Activated gamma-delta T cell (primary cell): ENCODE measurements around the gene STEAP4.

Source experiments
- DNase-seq: peaks from one replicate; lab custom pipeline; 2025; lab: John Stamatoyannopoulos, UW
- total RNA-seq, 2 donors: gene quantifications; one replicate each; lab custom pipeline; 2026; lab: John Stamatoyannopoulos, UW

Gene STEAP4
- total RNA-seq = 0 to 0.04 reads per million in 2 donors

DNA sequence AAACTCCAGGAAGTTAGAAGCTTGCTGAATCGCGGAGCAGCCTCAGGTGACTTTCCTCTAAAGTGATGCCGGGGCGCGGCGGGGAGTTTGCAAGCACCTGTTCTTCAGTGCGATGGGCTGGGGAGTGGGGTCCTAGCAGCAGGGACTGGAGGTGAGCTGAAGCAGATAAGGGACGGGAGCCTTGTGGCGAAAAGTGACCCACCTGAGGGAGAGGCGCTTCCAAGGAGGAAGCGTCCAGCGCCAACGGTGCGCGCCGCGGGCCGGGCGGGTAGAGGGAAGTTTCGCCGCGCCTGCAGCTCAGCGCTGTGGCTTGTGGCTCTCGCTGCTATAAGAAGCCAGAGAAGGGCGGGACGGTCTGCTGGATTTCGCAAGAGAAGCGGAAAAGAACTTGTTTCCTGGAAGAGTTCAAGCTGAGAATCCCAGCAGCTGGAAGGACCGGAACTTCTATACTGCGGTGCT, at the start of gene STEAP4:
TSS of gene STEAP4 (minus strand) at position 305 of the 459 bp plus-strand sequence. CDS start 22,625 bp downstream, outside the sequence.
- DNase-seq = no peak

DNA sequence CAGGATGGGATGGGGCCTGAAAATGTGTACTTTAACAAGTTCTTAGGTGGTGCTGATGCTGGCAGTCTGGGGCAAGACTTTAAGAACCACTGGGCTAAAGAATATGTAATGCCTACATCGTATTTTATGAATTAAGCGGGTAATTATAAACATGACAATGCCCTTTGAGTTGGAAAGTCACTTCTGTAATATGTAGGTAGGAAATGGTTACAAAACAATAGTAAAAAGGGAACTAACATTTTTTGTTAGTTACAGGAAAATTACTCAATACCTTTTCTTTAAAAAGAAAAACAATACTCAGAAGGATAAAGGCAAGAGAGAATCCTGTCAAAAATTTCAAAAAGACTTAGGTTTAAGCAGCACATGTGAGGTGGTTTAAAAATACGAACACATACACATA, 48.3 kb upstream of the STEAP4 start:
- DNase-seq = no peak

DNA sequence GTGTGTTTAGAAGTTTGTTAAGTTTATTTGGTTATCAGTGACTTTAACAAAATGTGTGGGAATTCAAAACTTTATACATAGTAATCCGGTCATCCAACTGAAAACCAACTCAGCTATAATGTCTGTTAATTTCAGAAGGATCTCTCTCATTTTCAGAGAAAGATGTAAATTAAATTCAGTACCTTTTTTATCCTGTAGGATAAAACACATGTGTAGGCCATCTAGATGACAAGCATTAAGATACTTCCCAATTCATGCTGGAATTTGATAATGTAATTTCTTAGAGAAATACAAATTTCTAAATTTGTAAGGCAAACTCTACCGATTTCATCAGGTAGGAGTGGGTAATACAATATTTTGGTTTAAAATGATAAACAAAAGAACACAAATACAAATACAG, 43.4 kb upstream of the STEAP4 start:
- no peak for DNase-seq

DNA sequence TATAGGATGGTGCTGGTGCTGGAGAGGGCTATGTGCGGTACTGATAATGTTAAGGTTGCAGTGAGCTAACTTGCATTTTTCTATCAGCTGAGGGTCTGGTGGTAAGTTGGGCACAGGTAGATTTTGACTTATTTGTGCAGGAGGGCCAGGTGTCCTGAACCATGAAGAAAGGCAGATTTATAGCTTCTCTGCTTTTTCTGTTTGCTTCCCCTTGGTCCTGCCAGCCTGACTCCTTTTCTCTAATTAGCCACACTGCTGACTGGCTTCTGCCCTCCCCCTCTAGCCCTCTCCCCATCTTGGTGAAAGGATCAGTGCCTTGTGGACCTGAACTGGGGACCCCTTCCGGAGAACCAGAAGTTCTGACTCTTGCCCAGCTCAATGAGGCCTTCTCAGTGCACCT, 40.8 kb upstream of the STEAP4 start:
- no peak for DNase-seq

DNA sequence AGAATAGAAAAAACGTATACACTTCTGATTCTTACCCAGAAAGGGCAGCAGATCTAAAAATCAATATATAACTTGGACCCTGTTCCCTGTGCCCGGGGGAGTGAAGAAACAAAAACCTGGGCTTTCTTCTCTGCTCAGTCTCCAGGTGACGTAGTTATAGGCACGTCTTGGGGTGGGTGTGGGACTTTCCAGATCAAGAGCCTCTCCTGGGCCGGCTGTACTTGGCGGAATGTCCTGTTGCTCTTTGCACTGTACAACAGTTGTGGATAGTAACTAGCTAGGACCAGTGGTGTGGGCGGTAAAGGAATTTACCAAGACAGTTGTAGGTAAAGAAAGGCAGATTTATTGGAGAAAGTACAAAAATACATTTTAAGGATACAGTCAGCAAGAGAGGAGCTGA, 40.4 kb upstream of the STEAP4 start:
- no peak for DNase-seq

DNA sequence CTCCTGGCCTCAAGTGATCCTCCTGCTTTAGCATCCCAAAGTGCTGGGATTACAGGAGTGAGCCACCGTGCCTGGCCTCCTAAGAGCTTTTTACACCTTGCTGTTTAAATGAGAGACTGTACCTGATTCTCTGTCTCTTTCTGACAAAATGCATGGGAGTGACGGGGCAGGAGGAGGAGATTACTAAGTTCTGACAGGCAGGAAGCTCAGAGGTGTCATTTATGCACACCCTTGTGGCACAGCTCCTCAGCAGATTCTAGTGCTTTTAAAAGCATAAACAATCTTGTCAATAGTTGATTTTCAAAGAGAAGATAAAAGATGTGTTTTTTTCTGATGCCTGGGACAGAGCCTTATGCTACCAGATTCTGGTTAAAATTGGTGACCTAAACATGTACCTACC, 39.7 kb upstream of the STEAP4 start:
- DNase-seq = no peak

DNA sequence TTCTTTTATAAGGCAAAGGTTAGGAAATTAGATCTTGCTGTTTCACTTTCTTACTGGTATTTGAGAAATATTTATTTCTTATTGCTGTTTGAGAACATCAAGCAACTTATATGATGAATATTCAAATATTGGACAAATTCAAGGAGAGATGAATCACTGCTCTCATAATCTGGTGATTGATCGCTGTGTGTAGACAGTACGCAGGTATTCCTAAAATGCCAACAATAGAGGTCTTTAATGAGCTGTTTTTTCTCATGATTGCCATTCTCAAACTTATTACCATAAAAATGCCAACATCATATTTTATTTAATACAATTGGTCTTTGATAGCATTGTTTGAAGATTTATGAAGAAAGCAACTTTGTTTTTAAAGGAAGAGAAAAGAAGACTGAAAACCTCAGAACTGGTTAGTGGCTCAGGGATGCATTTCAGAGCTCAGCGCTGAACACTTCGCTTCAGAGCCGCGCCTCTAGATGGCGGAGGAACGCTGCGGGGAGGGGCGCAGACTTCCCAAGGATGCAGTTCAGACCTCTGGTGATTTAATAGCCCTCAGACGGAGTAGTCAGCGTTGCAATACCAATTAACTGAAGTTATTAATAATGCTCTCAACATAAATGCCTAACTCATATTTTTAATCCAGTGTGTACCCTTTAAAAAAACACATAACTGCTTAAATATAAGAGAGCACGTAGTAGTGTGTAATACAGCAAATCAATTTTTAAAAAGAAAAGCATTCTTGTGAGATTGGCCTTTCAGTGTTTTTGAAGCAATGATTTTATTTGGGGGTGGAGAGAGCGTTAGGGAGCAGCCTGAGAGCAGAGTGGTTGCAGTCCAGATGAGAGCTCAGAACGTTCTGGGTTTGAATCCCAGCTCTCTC, 38.5 kb upstream of the STEAP4 start:
- DNase-seq = no peak

DNA sequence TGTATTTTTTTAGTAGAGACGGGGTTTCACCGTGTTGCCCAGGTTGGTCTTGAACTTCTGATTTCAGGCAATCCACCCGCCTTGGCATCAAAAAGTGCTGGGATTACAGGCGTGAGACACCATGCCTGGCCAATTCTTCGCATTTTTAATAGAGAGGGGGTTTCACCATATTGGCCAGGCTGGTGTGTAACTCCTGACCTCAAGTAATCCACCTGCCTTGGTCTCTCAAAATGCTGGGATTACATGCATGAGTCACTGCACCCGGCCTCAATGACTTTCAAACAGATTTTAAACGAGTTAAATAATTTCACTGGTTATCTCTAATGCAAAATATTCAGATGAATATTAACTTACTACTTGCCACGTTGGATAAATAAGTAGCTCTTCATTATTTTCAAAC, 37.6 kb upstream of the STEAP4 start:
- no peak for DNase-seq

DNA sequence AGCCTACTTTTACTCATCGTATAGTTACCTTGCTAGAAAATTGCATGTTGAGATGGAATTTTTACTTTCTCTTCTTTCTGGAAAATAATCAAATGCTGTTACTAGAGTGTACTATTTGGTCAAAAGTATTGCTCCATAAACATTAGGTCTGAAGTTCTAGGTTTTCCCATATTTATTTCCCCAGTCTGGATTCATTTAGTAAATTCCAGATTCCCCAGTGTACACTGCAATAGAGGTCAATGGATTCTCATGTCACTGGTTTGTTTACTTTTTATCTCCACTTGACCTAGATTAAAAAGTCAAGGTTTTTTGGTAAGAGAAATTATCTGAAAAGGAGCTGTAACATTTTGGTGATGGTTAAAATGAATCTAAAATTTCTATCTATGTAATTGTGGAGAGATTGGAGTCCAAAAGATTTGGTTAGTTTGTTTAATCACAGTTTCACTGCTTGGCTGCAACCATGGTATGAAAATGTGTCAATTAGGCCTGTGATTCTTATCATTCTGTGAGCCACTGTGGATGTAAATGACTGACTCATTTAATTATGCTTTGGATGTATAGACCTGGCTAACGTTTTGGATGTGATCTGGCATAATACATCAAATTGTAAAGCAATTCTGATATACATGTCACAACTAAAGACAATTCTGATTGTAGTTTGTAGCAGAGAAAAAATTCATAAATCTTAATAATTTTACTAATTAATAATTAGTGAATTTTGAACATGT, 32.7 kb upstream of the STEAP4 start:
- DNase-seq = no peak

DNA sequence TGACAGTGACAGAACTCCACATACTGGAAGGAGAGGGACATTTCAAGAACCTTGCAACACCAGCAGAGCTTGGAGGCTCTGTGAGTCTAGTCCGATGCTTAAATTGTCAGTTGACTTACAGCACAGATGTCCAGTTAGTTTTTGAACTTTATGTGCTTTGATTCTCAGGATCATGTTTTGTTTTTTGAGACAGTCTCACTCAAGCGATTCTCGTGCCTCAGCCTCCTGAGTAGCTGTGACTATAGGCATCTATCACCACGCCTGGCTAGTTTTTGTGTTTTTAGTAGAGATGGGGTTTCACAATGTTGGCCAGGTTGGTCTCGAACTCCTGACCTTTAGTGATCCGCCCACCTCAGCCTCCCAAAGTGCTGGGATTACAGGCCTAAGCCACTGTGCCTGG, 31.8 kb upstream of the STEAP4 start:
- no peak for DNase-seq

DNA sequence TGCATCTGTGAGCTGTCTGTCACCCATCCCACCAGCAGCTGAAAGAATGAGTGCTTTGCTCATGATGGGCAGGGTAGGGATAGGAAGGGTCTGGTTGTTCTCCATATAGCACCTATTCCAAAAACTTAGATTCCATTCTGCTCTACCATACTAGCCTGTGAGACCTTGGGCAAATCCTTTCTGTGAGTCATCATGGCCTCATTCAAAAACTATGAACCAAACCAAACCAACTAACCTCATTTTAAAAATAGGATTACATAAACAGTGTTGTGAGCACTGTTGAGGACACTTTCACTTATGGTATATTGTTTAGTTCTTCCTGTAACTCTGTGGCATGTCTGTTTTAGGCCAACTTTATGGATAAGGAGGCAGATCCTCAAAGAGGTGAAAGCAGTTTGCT, 30.9 kb upstream of the STEAP4 start:
- DNase-seq = no peak

DNA sequence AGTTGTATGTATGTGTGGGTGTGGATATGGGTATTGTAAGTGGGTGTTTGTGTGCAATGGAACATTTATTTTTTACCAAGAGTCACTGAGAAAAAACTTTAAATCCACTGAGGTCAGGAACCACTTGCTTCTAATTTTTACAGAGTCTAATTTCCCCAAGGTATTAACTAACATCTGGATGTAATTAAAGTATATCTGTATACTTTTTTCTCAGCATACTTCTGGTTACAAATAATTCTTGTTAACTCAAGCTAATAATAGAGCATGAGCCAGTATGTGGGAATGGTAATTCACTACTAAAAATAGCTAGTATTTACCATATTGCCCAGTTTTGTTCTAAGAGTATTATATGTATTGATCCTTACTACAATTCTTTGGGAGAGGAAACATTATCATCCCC, 24.6 kb upstream of the STEAP4 start:
- DNase-seq = no peak

DNA sequence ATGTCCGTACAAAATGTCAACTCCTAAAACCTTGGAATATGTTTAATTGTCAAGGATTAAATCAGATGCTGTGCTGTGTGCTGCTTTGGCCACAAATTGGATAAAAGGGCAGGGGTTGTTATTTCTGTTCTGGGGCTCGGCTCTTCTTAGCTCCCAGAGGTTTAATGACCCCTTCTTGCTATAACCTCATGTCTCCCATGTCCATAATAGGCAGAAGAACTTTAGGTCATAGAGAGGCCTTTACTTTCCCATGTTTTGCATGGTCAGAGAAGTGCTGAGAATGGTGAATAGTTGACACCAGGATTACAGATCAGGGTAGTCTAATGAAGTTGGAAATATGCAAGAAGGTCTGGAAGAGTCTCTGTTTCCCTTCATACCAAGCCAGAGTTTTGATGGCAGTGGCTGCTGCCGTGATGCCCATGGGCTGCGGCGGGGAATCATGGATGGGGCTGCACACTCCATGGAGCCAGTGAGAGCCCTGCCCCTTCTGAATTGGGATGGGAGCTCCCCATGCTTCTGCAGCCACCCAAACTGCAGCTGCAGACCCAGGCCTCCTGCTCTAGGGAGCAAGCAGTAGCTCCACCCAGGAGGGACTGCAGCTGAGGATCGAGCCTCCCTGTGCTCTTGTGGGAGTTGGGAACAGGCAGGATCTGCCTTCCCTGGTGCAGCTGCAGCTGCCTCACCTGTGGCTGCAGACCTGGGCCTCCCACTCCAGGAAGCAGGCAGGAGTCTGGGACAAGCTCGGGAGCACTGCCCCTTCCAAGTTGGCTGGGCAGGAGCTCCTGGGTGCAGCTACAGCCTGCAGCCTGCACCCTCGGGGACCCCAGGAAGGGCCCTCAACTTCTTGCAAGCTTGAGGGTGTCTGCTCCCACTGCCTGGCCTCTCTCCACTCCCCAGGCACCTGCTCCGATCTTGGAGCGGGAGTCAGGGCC, 23.1 kb upstream of the STEAP4 start:
- DNase-seq = no peak

DNA sequence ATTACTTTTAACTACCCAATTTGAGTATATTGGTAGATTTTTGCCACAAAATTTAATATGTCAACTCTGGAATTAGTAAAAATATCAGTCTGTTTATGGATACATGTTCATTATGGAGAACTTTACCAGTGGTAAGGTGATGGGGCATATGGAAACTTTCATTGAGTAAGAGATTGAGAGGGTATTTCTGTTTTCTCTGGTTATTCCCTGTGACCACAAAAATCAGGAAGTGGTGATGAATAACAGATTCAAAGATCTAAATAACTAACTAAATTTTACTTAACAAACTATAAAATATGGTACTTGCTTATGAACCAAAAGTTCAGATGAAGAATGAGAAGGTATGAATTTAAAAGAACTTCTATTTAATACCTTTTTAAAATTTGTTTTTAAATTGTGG, 22.1 kb upstream of the STEAP4 start:
- DNase-seq = no peak

DNA sequence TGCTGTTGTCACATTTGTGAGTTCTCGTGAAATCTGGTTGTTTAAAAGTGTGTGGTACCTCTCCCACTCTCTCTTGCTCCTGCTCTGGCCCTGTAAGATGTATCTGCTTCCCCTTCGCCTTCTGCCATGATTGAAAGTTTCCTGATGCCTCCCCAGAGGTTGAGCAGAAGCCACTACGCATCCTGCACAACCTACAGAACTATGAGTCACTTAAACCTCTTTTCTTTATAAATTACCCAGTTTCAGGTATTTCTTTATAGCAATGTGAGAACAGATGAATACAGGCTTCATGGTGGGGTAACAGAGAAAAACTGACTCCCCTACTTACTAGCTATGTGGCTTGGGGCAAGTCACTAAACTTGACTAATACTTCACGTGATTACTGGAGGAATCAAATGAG, 18.0 kb upstream of the STEAP4 start:
- DNase-seq = no peak

DNA sequence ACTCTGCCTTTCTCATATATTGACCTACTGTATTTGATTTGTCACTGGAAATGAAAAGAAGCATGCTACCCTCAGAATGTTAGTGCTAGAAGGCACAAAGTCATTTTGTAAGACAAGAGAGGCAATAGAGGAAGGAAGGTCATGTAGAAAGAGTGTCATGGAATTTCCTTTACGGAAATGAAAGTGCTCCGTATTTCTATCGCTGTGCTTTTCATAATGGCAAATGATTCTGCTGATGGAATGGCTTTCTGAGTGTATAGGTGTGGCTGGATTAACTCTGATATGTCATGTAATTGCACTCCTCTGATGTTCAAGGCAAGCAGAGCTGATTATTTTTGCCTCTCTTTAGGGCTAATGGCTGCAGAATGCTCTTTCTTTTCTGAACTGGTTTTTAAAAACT, 15.5 kb upstream of the STEAP4 start:
- DNase-seq = no peak

DNA sequence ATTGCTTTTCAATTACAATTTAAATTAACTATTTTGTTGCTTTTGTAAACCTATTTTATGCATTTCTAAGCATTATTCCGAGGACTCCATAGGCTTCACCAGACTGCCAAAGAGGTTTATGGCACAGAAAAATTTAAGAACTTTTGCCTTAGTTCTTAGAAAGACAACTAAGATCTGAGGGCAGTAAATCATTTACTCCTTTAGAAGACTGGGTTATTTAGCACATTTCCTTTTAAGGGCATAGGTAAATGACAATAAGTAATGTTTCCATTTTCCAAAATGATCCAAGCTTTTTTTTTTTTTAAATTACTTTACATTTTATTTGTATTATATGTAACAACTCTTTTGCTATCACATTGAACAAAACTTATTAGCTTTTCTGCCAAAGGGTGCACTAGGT, 15.0 kb upstream of the STEAP4 start:
- DNase-seq = no peak

DNA sequence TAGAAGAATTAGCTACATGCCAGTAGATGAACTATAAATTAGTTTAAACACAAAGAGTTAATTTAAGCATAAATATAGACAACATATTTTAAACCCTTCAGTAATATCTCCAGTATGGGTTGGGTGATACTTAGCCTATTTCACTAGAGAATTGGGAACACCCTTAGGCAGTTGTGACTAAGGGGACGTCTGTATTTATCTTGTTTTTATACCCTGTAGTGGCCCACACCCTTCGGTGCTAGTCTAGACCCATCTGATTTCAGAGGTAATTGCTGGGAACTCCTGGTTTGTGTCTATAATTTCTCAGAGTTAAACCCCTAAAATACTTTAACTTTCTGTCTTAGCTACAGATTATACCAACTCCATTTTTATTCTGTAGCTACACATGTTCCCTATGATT, 11.5 kb upstream of the STEAP4 start:
- DNase-seq = no peak

DNA sequence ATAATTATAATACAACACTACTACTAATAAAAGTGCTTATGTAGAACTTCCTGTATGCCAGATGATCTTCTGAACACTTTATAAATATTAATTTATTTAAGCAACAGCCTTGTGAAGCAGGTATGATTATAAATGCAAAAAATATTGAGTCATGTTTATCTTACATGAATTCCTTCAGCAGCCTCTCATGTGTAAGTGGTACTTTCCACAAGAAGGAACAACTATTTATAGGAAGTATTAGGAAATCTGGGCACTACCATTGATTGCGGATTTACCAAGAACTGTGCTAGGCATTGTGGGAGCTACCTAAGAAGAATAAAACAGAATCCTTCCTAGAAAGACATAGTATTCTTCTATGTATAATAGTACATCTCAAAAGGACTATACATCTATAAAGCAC, 10.7 kb upstream of the STEAP4 start:
- DNase-seq = no peak

DNA sequence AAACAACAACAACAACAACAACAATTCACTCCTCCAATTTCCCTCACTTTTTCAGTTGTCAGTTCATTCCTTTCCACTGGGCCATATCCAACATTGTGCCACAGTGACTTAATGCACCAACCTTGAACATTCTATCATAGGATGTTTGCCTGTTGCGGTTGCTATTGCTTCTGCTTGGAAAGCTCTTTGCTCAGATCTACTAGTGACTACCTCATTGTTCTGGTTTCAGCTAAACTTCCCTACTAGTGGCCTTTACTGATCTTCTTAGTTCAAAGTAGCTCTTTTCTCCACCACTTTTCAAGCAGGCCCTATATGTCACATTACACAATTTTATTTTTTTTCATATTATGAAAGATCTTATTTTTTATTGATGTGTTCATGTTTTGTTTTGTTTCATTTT, 9.8 kb upstream of the STEAP4 start:
- DNase-seq = no peak

DNA sequence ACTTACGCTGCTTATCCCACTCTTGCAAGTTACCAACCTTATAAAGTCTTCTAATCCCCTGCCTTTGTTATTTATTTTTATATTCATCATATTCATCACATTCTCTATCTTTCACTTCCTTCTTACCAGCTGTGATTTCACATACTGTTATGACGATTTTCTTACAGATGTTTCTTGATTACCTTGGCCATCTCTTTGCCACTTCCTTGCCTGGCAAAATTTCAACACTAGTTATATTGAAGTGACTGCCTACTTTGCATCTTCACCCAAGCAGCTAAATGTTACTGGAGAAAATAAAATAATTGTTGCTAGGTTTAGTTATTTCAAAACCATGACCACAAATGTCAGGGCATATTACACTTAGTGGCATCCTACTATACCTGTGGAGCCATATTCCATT, 8.8 kb upstream of the STEAP4 start:
- DNase-seq = no peak

DNA sequence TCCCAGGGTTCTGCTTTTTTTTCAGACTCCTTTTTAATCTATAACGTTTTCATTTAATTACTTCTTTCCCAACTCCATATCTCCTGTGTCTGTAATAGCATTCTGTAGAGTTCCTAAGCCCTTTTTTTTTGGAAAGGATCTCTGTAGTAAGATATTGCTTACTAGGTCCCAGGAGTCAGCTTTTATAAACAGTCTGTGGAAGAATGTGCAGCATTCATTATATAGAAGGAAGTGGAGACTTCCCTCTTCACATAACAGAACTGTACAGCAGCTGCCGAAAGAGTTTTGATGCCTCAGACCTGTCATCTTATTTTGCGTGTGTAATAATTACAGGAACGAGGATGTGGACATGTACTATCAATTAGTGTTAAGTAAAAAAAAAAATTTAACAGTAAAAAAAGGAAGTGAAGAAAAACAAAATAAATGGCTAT, 7.4 kb upstream of the STEAP4 start:
- no peak for DNase-seq
